ENCODE measurements around the gene CHKA. TPM values are rescaled to one million over a fixed set of nuclear protein-coding genes. Genes with fewer than 3 reads are reported as not detected.

Gene CHKA
- total RNA-seq, 3 donors from 2014 or later = 44.1 to 74.4 (median 58.5) TPM

DNA sequence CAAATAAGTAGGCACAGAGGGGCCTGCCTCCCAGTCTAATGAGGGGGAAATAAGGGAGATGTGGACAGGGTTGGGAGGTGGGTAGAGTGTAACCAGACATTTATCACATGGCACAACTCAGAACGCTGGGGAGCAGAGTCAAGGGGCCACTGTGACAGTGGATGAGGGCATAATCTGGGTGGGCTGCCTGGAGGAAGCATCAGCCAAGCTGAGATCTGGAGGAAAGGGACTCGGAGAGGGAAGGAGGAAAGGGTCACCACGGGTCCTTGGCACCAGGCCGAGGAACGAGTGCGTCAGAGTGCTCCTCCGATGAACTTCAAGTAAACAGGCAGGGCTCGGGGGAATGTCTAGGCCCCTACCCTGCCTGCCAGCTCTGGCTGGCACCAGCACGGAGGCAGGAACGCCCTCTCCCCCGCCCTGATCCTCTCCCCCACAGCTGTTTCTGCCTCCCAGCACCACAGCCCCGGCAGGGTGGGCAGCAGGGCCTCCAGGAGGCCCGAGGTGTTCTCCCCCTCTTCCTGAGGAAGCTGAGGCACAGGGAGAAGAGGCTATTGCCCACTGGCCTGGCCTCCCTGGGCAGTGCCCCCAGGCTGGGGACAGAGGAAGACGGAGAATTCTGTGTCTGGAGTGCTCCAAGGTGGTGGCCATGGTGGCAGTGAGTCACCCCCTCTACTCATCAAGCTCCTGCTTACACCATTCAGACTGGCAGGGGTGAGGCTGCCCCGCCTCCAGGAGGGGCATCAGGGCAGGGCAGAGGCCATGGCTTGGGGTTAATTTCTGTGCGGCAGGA, 106.8 kb downstream of the CHKA start:
- DNase-seq (peak; percentile 75 to 83 (median 79)), ATAC-seq (peak; percentile 65)
- Histone ChIP-seq H3K4me1 (ENCODE audit: low read depth) (peaks cover 40% of the 10 kb centered on the region), H3K9me3 (no peaks in the 10 kb centered on the region), H3K4me3 (no peak overlapping the region), H3K36me3 (ENCODE audit: low read depth) (no peaks in the 10 kb centered on the region)
- intact Hi-C loops (cut with DNase I, micrococcal nuclease) = no loop called here
- TF ChIP-seq, protein P1, sequence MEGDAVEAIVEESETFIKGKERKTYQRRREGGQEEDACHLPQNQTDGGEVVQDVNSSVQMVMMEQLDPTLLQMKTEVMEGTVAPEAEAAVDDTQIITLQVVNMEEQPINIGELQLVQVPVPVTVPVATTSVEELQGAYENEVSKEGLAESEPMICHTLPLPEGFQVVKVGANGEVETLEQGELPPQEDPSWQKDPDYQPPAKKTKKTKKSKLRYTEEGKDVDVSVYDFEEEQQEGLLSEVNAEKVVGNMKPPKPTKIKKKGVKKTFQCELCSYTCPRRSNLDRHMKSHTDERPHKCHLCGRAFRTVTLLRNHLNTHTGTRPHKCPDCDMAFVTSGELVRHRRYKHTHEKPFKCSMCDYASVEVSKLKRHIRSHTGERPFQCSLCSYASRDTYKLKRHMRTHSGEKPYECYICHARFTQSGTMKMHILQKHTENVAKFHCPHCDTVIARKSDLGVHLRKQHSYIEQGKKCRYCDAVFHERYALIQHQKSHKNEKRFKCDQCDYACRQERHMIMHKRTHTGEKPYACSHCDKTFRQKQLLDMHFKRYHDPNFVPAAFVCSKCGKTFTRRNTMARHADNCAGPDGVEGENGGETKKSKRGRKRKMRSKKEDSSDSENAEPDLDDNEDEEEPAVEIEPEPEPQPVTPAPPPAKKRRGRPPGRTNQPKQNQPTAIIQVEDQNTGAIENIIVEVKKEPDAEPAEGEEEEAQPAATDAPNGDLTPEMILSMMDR (IDR thresholded peaks at IDR 0.05) = no peak

DNA sequence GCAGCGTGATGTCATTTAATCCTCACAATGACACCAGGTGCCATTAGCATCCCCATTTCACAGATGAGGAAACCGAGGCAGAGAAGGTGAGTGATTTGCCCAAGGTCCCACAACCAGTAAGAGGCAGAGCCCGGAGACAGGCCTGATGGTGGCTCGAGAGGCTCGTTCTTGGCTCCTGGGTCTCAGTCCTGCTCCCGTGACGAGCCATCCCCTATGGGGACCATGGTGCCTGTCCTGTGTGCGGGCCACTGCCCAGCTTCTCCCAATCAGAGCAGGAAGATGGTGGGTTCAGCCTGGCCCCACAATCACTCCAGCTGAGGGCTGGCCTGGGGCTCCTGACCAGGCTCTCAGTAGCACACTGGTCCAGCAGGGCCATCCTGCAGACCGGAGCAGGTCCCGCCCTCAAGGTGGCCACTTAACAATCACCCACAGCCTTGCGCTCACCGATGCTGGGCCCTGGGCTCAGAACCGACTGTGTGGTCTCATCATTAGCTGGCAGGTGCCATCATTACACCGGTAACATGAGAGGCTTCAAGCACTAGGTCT, 107.5 kb downstream of the CHKA start:
- intact Hi-C loops (cut with DNase I, micrococcal nuclease) = no loop called here

DNA sequence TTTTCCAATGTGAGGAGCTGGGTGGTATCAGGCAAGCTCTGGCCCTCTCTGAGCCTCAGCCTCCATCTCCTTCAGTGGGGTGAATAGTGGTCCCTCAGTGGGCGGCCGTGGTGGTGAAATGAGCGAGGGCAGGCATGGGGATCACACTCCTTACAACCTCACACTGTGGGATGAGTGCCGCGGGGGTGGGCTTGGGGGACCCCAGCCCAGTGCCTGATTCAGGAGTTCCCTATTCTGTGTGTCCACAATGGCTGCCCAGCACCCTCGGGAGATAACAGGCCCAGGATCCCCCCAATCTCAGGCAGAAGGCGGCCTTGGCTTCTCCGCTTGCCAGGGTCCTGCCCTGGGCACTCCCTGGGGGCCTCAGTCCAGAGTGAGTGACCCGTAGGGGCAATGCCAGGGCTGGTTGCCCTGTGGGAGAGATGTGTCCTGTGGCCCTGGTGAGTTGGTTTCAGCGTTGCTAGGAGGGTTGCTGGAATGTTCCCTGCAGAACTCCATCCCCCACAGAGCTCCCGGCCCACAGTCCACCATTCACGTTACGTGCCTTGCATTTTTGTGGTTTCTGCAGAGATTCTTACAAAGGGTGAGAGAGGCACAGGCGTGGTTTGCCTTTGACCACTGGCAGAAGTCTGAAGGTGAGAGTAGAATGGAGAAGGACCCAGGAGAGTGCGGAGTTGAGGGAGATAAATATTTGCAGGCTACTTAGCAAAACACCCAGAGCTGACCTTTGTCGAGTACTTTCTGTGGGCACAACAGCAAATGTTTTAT, 108.2 kb downstream of the CHKA start:
- DNase-seq (peak in 2 of 3 donors; percentile 38 to 53), ATAC-seq (no peak)
- TF ChIP-seq, protein P1 (IDR thresholded peaks at IDR 0.05) = no peak
- no peak overlapping the region for H3K4me3 ChIP-seq
- no peaks in the 10 kb centered on the region for H3K36me3 ChIP-seq (ENCODE audit: low read depth)
- H3K4me1 ChIP-seq (ENCODE audit: low read depth) = peaks cover 51% of the 10 kb centered on the region
- intact Hi-C loops (cut with DNase I, micrococcal nuclease) = no loop called here
- H3K9me3 ChIP-seq = no peaks in the 10 kb centered on the region

More for the DNA sequence above, 107.5 kb downstream of the CHKA start:
- H3K36me3 ChIP-seq (ENCODE audit: low read depth) = no peaks in the 10 kb centered on the region
- no peak for ATAC-seq
- H3K9me3 ChIP-seq = no peaks in the 10 kb centered on the region
- H3K4me1 ChIP-seq (ENCODE audit: low read depth) = peaks cover 45% of the 10 kb centered on the region
- no peak overlapping the region for H3K4me3 ChIP-seq
- DNase-seq = peak in 2 of 3 donors; percentile 38 to 54
- TF ChIP-seq, protein P1 (IDR thresholded peaks at IDR 0.05) = no peak

DNA sequence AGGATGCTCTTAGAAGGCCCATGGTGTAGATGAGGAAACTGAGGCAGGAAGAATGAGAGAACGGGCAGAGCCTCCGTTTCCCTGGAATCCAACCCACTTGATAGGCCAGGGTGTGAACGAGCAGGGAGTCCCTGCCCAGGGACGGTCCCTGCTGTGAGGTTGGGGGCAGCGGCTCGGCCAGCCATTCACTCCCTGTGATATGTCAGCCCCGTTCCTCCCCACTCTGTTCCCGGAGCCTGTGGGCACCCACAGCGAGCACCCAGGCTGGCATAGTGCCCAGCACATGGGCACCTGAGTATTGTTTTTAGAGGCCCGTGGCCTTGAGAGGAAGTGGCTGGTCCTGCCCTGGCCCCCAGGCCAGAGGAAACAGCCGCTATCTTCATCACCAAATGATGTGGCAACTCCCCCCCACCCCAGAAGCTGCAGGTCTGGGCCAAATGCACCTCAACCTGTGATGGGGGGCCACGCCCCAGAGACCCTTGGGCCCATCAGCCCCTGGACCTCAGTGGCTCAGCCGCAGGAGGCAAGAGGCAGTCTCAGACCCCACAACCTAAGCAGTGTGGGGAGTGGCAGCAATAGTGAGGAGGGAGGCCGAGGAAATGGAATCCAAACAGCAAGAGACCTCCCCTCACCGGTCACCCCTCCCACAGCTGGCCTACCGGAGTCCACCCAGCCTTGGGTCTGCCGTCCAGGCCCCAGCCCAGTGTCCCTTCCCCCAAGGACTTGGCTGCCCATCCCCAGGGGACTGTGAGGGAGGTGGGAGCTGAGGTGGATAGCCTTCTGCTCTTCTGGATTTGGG, 108.9 kb downstream of the CHKA start:
- Histone ChIP-seq H3K9me3 (no peaks in the 10 kb centered on the region), H3K4me3 (no peak overlapping the region), H3K36me3 (ENCODE audit: low read depth) (no peaks in the 10 kb centered on the region), H3K4me1 (ENCODE audit: low read depth) (peaks cover 56% of the 10 kb centered on the region)
- intact Hi-C loops (cut with DNase I, micrococcal nuclease) = no loop called here
- TF ChIP-seq, protein P1 (IDR thresholded peaks at IDR 0.05) = no peak
- ATAC-seq = no peak
- peak in 2 of 3 donors; percentile 35 to 53 for DNase-seq

All from mucosa of descending colon (tissue), 3 donors.